GM06990 (cell line): ENCODE results near the gene PKIB.

Experiments
- DNase-seq: peaks from one replicate; pipeline ENCODE4 v3.0.0-alpha.2; 2011; ENCODE audit not compliant: insufficient read length; ENCODE audit errors: extremely low read depth
- H3K27me3 ChIP-seq: replicated peaks from 2 replicates; pipeline ENCODE4 v1.6.0; 2011; ENCODE audit warnings: low read length; ENCODE audit not compliant: control insufficient read depth, insufficient read depth
- H3K36me3 ChIP-seq: 2 replicates; pipeline ENCODE4 v1.5.1; 2011; ENCODE audit warnings: low read length; ENCODE audit not compliant: control insufficient read depth, insufficient read depth
- H3K4me3 ChIP-seq: replicated peaks from 2 replicates; pipeline ENCODE4 v1.5.1; 2011; ENCODE audit warnings: low read depth, mild to moderate bottlenecking, control low read depth, low read length
- CTCF ChIP-seq: IDR thresholded peaks from 2 replicates; pipeline ENCODE4 v1.5.1; 2011; ENCODE audit warnings: low read length, control low read depth, mild to moderate bottlenecking, inconsistent platforms; ENCODE audit not compliant: insufficient read depth, poor library complexity, severe bottlenecking

Gene PKIB

GRCh38 chr6:122676688-122677087 is 66.5 kb downstream of the PKIB start:
- no peak overlapping the region for H3K4me3 ChIP-seq
- no peak for DNase-seq
- TF ChIP-seq CTCF: no peak
- H3K36me3 ChIP-seq: no peaks in the 10 kb centered on the region
- no peaks in the 10 kb centered on the region for H3K27me3 ChIP-seq

GRCh38 chr6:122677406-122677805 is 67.2 kb downstream of the PKIB start:
- no peaks in the 10 kb centered on the region for H3K36me3 ChIP-seq
- H3K27me3 ChIP-seq: no peaks in the 10 kb centered on the region
- DNase-seq: no peak
- H3K4me3 ChIP-seq: no peak overlapping the region
- TF ChIP-seq CTCF: no peak

GRCh38 chr6:122678841-122679240 is 68.6 kb downstream of the PKIB start:
- TF ChIP-seq CTCF: no peak
- Histone ChIP-seq H3K4me3 (no peak overlapping the region), H3K36me3 (no peaks in the 10 kb centered on the region), H3K27me3 (no peaks in the 10 kb centered on the region)
- no peak for DNase-seq

GRCh38 chr6:122681705-122682104 is 71.5 kb downstream of the PKIB start:
- no peak overlapping the region for H3K4me3 ChIP-seq
- H3K27me3 ChIP-seq: no peaks in the 10 kb centered on the region
- no peaks in the 10 kb centered on the region for H3K36me3 ChIP-seq
- TF ChIP-seq CTCF: no peak
- no peak for DNase-seq

- Histone ChIP-seq H3K4me3 (no peak overlapping the region), H3K36me3 (no peaks in the 10 kb centered on the region), H3K27me3 (no peaks in the 10 kb centered on the region)
- TF ChIP-seq CTCF: no peak
- DNase-seq: no peak
Measured at GRCh38 chr6:122683989-122684651, 73.9 kb downstream of the PKIB start.

GRCh38 chr6:122692175-122692598 is 82.0 kb downstream of the PKIB start:
- DNase-seq: no peak
- Histone ChIP-seq H3K4me3 (no peak overlapping the region), H3K36me3 (no peaks in the 10 kb centered on the region), H3K27me3 (no peaks in the 10 kb centered on the region)
- TF ChIP-seq CTCF: no peak
